T-helper 2 cell treated with Interferon-gamma antibody and Interleukin-4, amounts not matched to agents 5 μg/mL and 100 μg/mL, for 36 hours (primary cell): Measurements from ENCODE around the gene GEMIN5.

Source experiments
- DNase-seq: peaks from one replicate; pipeline ENCODE4 v3.0.0; 2021; ENCODE audit warnings: low spot score
- H3K27ac Mint-ChIP-seq: one replicate; pipeline ENCODE4 v1.8.0; 2021; ENCODE audit warnings: mild to moderate bottlenecking, mixed read lengths
- H3K27me3 Mint-ChIP-seq: one replicate; pipeline ENCODE4 v1.8.0; 2021; ENCODE audit warnings: low read depth, mixed read lengths
- H3K36me3 Mint-ChIP-seq: one replicate; pipeline ENCODE4 v1.8.0; 2021; ENCODE audit warnings: low read depth, mixed read lengths
- H3K4me1 Mint-ChIP-seq: one replicate; pipeline ENCODE4 v1.8.0; 2021; ENCODE audit warnings: low read depth, mixed read lengths
- H3K4me3 Mint-ChIP-seq: one replicate; pipeline ENCODE4 v1.8.0; 2022; ENCODE audit warnings: mild to moderate bottlenecking, moderate library complexity, mixed read lengths
- H3K9me3 Mint-ChIP-seq: one replicate; pipeline ENCODE4 v1.8.0; 2021; ENCODE audit warnings: mixed read lengths

Gene GEMIN5

GRCh38 chr5:154885439-154885838 lies 52.6 kb downstream of the GEMIN5 start:
- peaks cover 21% of the 10 kb centered on the region for H3K9me3 Mint-ChIP-seq
- H3K4me1 Mint-ChIP-seq: no peaks in the 10 kb centered on the region
- H3K36me3 Mint-ChIP-seq: peaks cover 81% of the 10 kb centered on the region
- H3K4me3 Mint-ChIP-seq: no peak overlapping the region
- H3K27me3 Mint-ChIP-seq: no peaks in the 10 kb centered on the region
- no peak for DNase-seq
- H3K27ac Mint-ChIP-seq: no peak overlapping the region

- Mint-ChIP-seq H3K27me3 (no peaks in the 10 kb centered on the region), H3K27ac (no peak overlapping the region), H3K36me3 (peaks cover 85% of the 10 kb centered on the region), H3K9me3 (peaks cover 29% of the 10 kb centered on the region), H3K4me1 (no peaks in the 10 kb centered on the region), H3K4me3 (no peak overlapping the region)
- DNase-seq: no peak
These were observed 53.6 kb downstream of the GEMIN5 start for GRCh38 chr5:154884424-154884823.

GRCh38 chr5:154881986-154882385 lies 56.0 kb downstream of the GEMIN5 start:
- Mint-ChIP-seq H3K9me3 (peaks cover 41% of the 10 kb centered on the region), H3K27ac (no peak overlapping the region), H3K4me1 (no peaks in the 10 kb centered on the region), H3K36me3 (peaks cover 86% of the 10 kb centered on the region), H3K4me3 (no peak overlapping the region), H3K27me3 (no peaks in the 10 kb centered on the region)
- no peak for DNase-seq

GRCh38 chr5:154878642-154879335 lies 59.2 kb downstream of the GEMIN5 start:
- Mint-ChIP-seq H3K4me1 (no peaks in the 10 kb centered on the region), H3K9me3 (peaks cover 24% of the 10 kb centered on the region), H3K4me3 (no peak overlapping the region), H3K36me3 (peaks cover 82% of the 10 kb centered on the region), H3K27me3 (no peaks in the 10 kb centered on the region), H3K27ac (no peak overlapping the region)
- no peak for DNase-seq

GRCh38 chr5:154873791-154874331 lies 64.2 kb downstream of the GEMIN5 start:
- Mint-ChIP-seq H3K4me3 (no peak overlapping the region), H3K4me1 (no peaks in the 10 kb centered on the region), H3K27me3 (no peaks in the 10 kb centered on the region), H3K9me3 (peaks cover 10% of the 10 kb centered on the region), H3K27ac (no peak overlapping the region), H3K36me3 (peaks cover 70% of the 10 kb centered on the region)
- DNase-seq: no peak

- no peaks in the 10 kb centered on the region for H3K27me3 Mint-ChIP-seq
- H3K4me3 Mint-ChIP-seq: no peak overlapping the region
- H3K4me1 Mint-ChIP-seq: no peaks in the 10 kb centered on the region
- DNase-seq: no peak
- H3K9me3 Mint-ChIP-seq: no peaks in the 10 kb centered on the region
- no peak overlapping the region for H3K27ac Mint-ChIP-seq
- peaks cover 63% of the 10 kb centered on the region for H3K36me3 Mint-ChIP-seq
These were observed 66.3 kb downstream of the GEMIN5 start for GRCh38 chr5:154871734-154872133.

GRCh38 chr5:154868702-154869101 lies 69.3 kb downstream of the GEMIN5 start:
- Mint-ChIP-seq H3K4me1 (peaks cover 6% of the 10 kb centered on the region), H3K4me3 (no peak overlapping the region), H3K27ac (no peak overlapping the region), H3K36me3 (peaks cover 60% of the 10 kb centered on the region), H3K27me3 (no peaks in the 10 kb centered on the region), H3K9me3 (no peaks in the 10 kb centered on the region)
- DNase-seq: no peak

GRCh38 chr5:154866841-154867240 lies 71.2 kb downstream of the GEMIN5 start:
- no peaks in the 10 kb centered on the region for H3K9me3 Mint-ChIP-seq
- no peaks in the 10 kb centered on the region for H3K27me3 Mint-ChIP-seq
- DNase-seq: no peak
- peaks cover 13% of the 10 kb centered on the region for H3K4me1 Mint-ChIP-seq
- no peak overlapping the region for H3K4me3 Mint-ChIP-seq
- no peak overlapping the region for H3K27ac Mint-ChIP-seq
- H3K36me3 Mint-ChIP-seq: peaks cover 65% of the 10 kb centered on the region

GRCh38 chr5:154865466-154866184 lies 72.4 kb downstream of the GEMIN5 start:
- H3K4me1 Mint-ChIP-seq: peaks cover 21% of the 10 kb centered on the region
- no peaks in the 10 kb centered on the region for H3K9me3 Mint-ChIP-seq
- H3K27me3 Mint-ChIP-seq: no peaks in the 10 kb centered on the region
- no peak for DNase-seq
- no peak overlapping the region for H3K4me3 Mint-ChIP-seq
- H3K36me3 Mint-ChIP-seq: peaks cover 59% of the 10 kb centered on the region
- H3K27ac Mint-ChIP-seq: no peak overlapping the region

- H3K4me1 Mint-ChIP-seq: peaks cover 35% of the 10 kb centered on the region
- DNase-seq: no peak
- H3K9me3 Mint-ChIP-seq: no peaks in the 10 kb centered on the region
- H3K36me3 Mint-ChIP-seq: peaks cover 63% of the 10 kb centered on the region
- H3K4me3 Mint-ChIP-seq: no peak overlapping the region
- H3K27me3 Mint-ChIP-seq: no peaks in the 10 kb centered on the region
- H3K27ac Mint-ChIP-seq: no peak overlapping the region
These were observed 74.5 kb downstream of the GEMIN5 start for GRCh38 chr5:154863291-154864080.

- Mint-ChIP-seq H3K36me3 (peaks cover 64% of the 10 kb centered on the region), H3K9me3 (no peaks in the 10 kb centered on the region), H3K27ac (peak overlapping the region; percentile 71), H3K27me3 (no peaks in the 10 kb centered on the region), H3K4me3 (peak overlapping the region; percentile 45), H3K4me1 (peaks cover 35% of the 10 kb centered on the region)
- no peak for DNase-seq
These were observed 75.2 kb downstream of the GEMIN5 start for GRCh38 chr5:154862766-154863165.

GRCh38 chr5:154861946-154862345 lies 76.1 kb downstream of the GEMIN5 start:
- peaks cover 36% of the 10 kb centered on the region for H3K4me1 Mint-ChIP-seq
- H3K36me3 Mint-ChIP-seq: peaks cover 60% of the 10 kb centered on the region
- no peak overlapping the region for H3K27ac Mint-ChIP-seq

GRCh38 chr5:154860765-154861164 lies 77.2 kb downstream of the GEMIN5 start:
- peaks cover 52% of the 10 kb centered on the region for H3K36me3 Mint-ChIP-seq

More at GRCh38 chr5:154861946-154862345, 76.1 kb downstream of the GEMIN5 start:
- Mint-ChIP-seq H3K9me3 (no peaks in the 10 kb centered on the region), H3K27me3 (no peaks in the 10 kb centered on the region), H3K4me3 (no peak overlapping the region)
- no peak for DNase-seq

GRCh38 chr5:154860123-154860522 lies 77.9 kb downstream of the GEMIN5 start:
- H3K9me3 Mint-ChIP-seq: no peaks in the 10 kb centered on the region
- H3K27ac Mint-ChIP-seq: peak overlapping the region; percentile 98
- peak; percentile 8 for DNase-seq
- H3K4me1 Mint-ChIP-seq: peaks cover 36% of the 10 kb centered on the region
- H3K27me3 Mint-ChIP-seq: no peaks in the 10 kb centered on the region
- peaks cover 46% of the 10 kb centered on the region for H3K36me3 Mint-ChIP-seq
- H3K4me3 Mint-ChIP-seq: peak overlapping the region; percentile 97

More at GRCh38 chr5:154860765-154861164, 77.2 kb downstream of the GEMIN5 start:
- Mint-ChIP-seq H3K27ac (peak overlapping the region; percentile 98), H3K27me3 (no peaks in the 10 kb centered on the region), H3K4me3 (peak overlapping the region; percentile 97), H3K4me1 (peaks cover 39% of the 10 kb centered on the region), H3K9me3 (no peaks in the 10 kb centered on the region)
- DNase-seq: no peak
